ENCODE measurements around the gene TJP1.
"Not testable (repeated sequence)": the region's sequence is repeated elsewhere in the genome, so short reads cannot be mapped to it uniquely, and the experiment has no call there.

Gene TJP1

DNA sequence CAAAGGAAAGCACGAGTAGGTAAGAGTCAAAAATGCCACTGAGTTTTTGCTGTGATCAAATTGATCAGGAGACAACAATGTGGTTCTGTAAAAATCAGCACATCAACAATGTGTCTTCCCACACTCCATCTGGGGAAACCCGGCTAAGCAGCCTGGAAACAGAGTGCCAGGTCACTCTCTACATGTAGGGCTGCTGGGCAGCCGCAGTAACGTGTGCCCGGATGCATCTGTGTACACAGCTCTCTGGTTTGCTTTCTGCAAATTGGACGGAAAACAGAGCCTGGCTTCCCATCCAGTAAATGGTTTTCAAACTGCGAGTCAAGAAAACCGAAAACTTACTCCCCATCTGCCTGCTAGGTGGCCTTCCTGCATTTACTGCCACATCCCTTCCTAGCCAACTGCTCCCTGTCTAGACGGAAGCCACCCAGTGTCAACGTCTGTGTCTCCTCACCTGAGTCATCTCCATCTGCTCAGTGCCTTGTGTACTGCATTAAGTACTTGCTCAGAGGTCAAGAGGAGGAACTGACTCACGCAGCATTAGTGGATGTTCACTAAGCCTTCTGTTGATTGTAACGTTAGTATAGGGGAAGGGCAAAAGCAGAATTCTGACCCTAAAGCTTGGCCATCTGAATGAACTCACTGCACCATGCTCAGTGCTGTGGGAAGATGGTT, 124.1 kb downstream of the TJP1 start:
- no peak for DNase-seq

DNA sequence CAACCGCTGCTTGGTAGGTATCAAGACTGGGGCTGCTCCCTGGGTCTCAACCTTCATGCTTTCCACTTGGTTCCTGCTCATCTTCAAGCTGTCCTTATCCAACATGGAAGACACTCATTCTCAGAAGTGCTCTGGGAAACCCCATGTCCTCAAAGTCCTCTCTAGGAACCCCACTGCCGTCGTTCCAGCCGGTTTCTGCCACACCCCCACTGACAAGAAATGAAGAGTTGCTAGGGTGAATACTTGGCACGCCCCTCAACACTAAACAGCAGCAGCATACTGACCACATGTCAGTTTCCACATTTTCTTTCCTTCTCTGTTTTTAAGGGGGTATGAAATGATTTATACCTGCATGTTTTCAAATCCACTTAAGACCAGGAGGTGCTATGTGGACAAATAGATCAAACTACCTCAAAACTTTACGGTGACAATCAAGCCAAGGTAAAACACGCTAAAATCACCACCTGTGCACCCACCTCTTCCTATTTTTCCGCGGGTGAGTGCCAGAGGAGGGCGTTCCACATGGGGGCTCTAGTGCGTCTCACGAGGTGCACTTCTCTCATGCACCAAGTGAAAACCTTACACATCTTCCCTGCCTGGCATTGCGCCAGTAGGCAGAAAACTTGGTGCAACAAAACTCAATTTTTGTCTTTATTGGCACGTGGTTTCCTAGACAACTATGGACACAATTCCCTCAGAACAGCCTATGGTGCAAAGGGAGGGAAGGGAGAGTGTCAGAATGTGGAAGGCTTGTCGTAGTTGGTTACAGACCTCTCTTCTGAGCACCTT, 125.1 kb downstream of the TJP1 start:
- no peak for DNase-seq

DNA sequence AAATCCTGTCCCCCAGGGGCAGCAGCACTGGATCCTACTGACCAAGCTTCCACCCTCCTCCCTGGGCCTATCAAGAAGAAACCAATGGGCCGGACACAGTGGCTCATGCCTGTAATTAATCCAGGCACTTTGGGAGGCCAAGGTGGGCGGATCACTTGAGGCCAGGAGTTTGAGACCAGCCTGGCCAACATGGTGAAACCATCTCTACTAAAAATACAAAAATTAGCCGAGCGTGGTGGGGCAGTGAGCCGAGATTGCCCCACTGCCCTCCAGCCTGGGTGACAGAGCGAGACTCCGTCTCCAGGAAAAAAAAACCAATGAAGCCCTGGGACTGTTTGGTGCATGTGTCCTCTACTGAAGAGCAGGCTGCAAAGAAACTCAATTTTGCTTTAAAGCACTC, 125.8 kb downstream of the TJP1 start:
- not testable (repeated sequence) for DNase-seq

DNA sequence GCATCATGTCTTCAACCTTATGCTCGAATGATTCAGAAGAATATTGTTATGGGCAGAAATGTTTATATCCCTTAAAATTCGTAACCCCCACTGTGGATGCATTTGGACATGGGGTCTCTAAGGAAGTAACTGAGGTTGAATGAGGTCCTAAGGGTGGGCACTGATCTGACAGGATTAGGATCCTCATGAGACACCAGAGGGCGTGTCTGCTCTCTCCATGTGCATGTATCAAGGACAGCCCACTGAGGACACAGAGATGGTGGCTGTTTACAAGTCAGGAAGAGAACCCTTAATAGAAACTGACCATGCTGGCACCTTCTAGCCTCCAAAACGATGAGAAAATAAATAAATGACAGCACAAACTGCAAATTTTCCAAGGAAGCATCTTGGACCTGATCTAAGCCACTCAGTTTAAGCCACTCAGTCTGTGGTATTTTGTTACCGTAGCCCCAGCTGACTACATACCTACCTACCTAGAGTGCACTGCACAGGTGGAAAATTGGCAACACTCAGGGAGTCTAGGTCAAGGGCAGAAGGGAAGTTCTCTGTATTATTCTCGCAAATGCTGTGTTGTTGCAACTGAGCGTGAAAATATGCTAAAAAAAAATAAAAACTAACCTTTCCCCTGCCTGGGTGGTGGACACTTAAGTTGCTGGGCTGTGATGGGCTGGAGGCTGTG, 126.6 kb downstream of the TJP1 start:
- peak in 1 of 2 experiments; percentile 44 for DNase-seq

DNA sequence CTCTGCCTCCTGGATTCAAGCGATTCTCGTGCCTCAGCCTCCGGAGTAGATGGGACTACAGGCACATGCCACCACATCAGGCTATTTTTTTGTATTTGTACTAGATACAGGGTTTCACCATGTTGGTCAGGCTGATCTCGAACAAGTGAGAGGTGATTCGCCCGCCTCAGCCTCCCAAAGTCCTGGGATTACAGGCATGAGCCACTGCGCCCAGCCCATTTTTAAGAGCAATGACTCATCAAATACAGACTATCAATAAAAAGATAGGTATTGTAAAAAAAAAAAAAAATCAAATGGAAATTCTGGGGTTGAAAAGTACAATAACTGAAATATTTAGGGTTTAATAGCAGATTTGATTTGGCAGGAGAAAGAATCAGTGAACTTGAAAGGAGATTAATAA, 129.0 kb downstream of the TJP1 start:
- no peak for DNase-seq

DNA sequence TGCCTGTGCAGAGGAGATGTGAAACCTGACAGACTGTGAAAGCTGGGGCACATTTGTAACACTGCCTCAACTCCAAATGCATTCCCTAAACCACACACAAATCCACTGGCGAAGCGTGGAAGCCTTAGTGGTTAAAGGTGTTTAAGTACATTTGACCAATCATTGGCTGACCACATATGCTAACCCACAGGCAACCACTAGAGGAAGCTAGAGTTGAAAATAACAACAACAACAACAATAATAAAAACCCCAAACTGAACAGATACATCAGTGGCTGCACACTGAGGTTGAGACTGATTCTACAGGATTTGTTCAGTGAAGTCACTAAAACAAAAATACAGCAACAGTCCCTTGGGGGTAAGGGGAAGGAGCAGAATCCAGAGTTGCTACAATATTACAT, 129.7 kb downstream of the TJP1 start:
- DNase-seq, result no peak

DNA sequence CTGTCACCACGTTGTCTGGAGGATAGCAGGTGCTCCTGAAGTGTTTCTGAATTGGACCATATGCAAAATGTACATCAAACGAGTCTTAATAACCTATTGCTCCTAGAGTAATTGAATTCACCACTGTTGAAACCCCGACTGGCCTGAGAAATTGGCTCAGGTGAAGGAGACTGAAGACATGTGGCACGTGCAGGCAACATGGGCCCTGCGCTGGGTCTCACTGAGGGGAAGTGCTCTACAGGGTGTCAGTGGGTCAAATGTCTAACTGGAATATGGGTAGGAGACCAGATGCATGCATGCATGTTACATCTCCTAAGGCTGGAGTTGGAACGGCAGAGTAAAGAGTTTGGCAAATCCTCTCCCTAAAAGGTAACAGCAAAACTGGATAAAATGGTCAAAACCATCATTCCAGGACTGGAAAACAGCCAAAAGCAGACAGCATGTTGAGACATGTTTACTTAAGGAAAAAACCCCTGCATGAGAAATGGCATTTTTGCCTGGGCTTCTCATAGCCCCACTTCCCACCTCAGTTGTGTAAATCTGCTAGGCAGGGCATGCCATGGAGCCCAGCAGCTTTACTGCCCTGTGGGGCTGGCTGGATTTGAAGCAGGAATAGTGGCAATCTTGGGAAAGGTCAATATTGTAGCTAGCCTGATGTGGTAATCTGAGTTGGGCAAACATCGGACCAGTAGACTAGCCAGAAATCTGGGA, 131.3 kb downstream of the TJP1 start:
- DNase-seq, result no peak

DNA sequence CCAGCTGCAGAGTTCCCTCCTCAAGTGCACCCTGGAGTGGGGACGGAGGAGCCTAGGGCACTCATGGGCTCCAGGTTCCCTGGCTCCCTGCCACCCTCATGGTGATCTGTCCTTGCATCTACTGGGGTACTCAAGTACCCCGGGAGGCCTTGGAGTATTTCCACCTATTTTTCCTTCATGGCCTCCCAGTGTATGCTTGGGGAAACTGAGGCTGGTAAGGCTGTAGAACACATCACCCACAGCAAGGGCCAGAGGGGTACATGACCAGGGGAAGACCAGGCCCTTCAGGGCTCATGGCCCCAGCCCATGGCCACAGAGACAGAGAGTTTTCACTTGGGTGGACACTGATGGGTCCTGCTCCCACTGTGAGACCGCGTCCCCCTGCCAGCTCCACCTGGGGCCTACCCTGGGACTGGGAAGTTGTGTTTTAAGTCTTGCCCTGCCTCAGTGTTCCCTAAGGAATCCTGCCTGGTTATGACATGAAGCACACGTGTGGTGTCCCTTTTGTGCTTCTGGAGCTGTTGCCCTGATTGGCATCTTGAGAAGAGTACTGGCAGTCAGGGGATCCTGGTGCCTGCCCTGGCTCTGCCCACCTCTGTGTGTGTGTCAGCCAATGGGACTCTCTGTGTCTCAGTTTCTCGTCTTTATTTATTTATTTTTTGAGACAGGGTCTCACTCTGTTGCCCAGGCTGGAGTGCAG, 132.8 kb downstream of the TJP1 start:
- DNase-seq, result no peak

DNA sequence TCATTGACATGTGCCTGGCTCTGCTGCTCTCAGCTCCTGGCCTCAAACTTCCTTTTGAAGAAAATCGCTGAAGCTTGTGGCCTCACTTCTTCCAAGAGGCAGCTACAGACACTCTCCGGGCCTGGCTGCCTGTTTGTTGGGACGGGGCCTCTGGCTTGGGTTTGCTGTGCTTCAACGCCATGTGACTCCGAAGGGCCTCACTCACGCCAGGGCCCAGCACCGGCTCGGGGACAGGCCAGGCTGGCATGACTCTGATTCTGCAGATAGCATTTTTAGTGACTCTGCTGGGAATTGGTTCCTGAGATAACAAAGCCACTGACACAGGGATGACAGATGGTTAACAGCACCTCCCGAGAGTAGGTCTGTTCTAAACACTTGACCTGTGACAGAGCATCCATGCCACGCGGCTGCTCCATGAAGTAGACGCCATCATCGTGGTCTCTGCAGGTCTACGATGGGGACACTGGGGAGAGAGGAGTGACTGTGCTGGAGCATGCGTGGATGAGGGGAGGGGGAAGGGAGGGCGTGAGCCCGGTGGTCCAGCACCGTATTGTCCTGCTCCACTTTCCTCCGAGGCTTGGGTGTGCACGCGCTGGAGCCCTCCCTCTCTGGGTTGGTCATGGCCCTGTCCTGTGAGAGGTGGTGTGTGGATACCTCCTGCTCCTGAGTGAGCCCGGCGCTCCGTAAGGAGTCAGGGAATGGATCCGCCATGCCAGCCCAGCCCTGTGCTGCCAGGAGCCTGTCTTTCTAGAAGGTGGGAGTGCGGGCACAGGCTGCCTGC, 133.6 kb downstream of the TJP1 start:
- DNase-seq, result no peak

DNA sequence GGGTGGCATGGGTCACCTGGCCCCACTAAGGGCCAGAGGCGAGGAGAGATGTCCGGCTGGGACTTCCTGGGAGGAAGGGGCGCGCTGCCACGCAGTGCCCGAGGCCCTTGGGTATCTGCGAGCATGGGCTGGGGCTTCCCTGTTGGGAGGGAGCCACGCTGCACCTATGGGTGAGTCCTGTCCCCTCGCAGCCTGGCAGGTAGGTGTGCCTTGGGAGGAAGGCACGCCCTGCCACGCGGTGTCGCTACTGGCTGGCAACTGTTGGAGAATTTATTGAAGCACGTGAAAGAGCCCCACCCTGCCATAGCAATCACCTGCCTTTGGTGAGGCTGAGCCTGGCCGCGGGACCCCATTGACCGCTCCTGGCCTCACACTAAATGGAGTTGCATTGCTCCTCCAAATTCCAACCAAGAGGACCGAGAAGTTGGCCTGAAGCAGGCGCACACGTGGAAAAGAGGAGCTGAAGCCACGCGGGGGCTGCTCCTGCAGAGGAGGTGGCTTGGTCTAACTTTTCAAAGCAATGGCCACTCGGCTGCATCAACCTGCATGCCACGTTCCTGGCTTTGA, 134.2 kb downstream of the TJP1 start:
- no peak for DNase-seq

DNA sequence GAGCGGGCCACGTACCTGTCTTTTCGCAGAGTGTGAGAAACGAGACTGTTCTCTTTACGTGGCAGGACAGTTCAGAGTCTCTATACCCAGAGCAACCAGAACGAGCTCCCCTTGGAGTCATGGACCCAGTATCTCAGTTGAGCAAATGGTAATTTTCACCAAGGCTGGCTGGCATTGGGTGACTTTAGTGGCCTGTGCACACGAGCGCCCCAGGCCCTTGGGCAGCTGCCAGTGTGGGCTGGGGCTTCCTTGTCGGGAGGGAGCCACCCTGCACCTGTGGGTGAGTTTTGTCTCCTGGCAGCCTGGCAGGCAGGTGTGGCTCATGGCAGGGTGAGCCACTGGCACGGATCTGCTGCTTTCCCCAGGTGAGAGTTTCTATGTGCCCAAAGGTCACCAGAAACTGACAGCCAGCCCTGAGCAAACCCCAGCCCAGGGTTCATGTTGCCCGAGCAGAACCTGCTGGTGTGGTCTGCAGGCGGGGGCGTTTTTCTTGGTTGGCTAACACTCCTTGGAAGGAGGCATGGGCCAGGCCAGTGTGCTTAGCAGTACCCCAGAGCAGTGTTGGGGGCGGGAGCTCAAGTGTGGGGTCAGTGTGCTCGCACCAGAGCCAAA, 135.0 kb downstream of the TJP1 start:
- DNase-seq, result no peak

DNA sequence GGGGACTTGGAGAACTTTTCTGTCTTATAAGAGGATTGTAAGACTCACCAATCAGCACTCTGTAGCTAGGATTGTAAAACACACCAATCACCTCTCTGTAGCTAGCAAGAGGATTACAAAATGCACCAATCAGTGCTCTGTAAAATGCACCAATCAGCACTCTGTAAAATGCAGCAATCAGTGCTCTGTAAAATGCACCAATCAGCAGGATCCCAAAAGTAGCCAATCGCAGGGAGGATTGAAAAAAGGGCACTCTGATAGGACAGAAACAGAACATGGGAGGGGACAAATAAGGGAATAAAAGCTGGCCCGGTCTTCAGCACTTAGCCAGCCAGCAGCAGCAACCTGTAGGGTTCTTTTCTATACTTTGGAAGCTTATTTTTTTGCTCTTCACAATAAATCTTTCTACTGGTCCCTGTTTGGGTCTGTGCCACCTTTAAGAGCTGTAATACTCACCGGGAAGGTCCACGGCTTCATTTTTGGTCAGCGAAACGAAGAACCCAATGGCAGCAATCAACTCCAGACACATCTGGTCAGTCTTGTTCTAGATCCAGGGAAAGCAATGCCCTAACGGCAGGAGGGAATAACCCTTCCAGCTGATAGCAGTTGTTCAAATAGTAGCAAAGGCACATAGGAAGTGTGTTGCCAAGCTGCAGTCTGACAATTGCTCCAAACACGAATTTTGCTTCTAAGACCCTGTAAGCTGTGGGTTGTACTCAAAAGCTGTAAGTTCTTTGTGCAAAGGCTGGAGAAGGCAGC, 135.6 kb downstream of the TJP1 start:
- no peak for DNase-seq

DNA sequence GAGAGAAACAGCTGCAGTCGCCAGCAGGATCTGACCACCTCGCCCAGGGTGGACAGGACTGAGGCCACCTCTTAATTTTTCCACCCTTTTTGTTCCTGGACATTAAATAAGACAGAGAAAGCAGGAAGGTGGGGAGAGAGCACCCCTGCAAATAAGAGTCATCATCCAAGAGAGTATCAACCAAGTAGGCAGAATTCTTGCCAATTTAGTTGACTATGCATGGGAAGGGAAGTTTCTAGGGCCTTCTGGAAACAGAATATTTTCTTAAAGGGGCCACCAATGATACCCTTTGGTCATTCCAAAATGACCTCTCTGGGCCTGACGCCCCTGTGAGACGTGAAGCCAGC, 136.2 kb downstream of the TJP1 start:
- no peak for DNase-seq

DNA sequence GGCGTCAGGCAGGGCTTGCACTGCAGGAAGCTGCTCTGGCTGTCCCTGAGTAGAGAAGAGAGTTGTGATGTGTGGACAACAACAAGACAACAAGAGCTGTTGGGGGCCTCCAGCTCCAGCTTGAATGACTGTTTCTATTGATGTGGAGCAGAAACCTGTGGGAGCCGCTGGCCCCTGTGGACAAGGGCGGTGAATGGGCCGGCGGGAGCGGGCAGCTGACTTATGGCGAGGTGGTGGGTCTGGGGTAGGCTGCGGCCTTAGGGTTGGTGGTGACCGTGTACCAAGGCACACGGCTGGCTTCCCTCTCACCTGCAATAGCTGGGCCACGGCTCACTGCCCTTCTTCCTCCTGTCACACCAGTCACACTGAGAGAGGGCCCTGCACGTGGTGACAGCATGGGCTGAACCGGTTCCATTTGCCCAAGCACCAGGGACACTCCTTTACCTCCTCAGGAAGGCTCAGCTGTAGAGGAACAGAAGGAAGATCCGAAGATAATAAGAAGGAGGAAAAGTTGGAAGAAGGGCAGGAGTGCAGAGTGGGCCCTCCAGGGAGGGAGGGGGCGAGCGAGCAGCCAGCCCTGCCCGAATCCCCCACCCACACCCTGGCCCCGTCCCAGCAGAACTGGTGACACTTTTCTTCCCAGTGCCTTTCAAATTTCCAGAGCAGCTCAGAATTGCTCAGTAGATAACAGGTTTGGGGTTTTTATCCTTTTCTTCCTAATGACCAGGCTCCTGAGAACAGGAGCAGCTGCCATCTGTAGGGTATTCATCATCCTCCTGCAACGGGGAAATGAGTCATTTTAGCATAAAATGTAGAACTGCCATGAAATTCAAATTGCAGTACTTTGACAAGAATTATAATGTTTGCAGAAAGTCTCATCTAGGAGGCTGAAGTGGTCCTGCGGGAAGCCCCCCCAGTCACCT, 136.9 kb downstream of the TJP1 start:
- no peak for DNase-seq

DNA sequence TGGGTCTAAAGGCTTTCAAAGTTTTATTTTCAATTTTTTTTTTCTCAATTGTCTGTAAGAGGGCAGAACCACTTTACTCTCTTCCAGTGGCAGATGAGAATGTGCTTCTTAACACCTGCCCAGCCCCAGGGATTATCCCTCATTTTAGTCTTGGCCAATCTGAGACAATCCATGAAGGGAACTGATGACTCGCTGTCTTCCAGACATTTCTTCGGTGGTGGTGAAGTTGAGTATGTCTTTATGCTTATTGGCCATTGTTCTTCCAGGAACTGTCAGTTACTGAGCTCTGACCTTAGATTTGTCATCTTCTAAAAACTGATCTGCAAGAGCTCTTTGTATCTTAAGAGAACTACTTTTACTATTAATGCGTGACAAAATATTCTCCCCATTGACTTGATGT, 139.5 kb downstream of the TJP1 start:
- DNase-seq, result no peak

DNA sequence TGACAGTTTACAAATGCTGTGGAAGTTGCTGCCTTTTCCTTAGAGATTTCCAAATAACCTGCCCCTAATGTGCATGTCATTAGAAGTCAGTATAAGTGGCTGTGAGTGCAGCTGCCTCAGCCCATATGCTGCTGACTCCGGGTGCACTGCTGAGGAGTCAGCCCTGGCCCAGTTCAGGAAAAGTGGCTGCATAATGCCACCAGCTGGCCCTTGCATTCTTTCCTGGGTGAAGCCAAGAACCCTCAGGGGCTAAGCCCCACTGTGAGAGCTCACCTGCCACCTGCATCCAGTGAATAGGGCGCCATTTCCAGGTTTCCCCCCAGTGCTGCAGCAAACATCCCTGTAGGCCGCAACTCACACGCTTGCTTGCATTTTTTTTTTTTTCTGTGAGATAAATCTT, 139.9 kb downstream of the TJP1 start:
- DNase-seq, result no peak

DNA sequence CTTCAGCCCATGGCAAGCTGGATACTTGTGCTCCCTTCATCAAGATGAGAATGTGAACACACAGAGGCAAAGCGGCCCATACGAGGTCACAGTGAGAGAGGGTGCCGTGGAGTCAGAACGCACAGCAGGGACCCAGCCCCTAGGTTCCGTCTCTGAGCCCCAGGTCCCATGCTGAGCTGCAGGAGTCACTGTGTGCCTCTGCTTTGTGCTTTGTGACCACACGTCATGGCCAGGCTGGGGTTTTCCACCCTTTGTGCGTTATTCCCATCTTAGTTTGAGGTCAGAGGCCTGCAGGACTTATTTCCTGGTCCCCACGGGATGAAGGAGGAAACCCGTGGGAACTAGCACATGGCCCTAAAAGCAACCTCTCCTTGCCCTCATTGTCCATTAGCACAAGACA, 140.3 kb downstream of the TJP1 start:
- DNase-seq, result no peak

DNA sequence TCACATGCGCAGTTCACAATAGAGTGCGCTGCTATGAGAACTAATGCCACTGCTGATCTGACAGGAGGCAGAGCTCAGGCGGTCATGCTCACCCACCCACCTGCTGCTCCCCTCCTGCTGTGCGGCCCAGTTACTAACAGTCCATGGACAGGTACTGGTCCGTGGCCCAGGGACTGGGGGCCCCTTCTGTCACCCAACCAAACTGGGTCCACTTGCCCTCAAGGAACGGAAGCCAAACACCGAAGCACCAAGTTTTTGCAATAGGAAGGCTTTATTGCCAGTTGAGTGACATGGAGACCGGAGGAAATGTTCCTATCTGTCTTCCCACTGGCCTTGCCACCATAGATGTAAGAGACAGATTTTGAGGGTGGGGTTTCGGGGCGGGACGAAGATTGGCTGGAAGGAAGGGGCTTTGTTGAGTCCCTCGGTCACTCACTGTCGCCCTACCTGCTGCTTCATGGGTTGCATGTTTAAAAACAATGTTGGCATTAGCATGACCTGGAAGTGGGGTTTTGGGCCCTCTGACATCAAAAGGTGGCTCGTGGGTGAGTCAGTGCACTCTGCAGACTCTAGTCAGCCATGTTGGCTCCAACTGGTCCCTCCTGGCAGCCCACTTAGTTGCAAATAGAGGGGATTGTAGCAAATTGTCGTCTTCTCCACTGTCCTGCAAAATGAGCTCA, 141.0 kb downstream of the TJP1 start:
- no peak for DNase-seq

Data from NCI-H526 (cell line).